HepG2 (cell line): ENCODE measurements around the gene MAJIN. TPM values are rescaled to one million over a fixed set of nuclear protein-coding genes. Genes with fewer than 3 reads are reported as not detected.
A peak's percentile ranks its signal among the peaks of the same experiment; 100 is the strongest.

Experiments
- ASH2L ChIP-seq: fragments of 300-600, 200-600 bp; sonication (generic); IDR thresholded peaks from 2 replicates; pipeline ENCODE4 v1.7.0; 2017; ENCODE audit warnings: low read depth, mild to moderate bottlenecking, moderate library complexity, mixed read lengths, low read length; ENCODE audit not compliant: insufficient read length
- BRD4 ChIP-seq: sonication (generic); formaldehyde crosslinking; IDR thresholded peaks from 2 replicates; pipeline ENCODE4 v1.4.0; 2020; ENCODE audit warnings: missing genetic modification reagents
- EHMT2 ChIP-seq: fragments of 200-600 bp; sonication (generic); IDR thresholded peaks from 2 replicates; pipeline ENCODE4 v1.7.0; 2017; ENCODE audit warnings: antibody characterized with exemption, low read depth, low read length, borderline replicate concordance
- HDAC2 ChIP-seq: sonication (generic); formaldehyde crosslinking; IDR thresholded peaks from 2 replicates; pipeline ENCODE4 v1.4.0; 2020; ENCODE audit warnings: missing genetic modification reagents
- HOXA9 ChIP-seq: sonication (generic); formaldehyde crosslinking; IDR thresholded peaks from 2 replicates; pipeline ENCODE4 v1.8.1; 2022; ENCODE audit warnings: missing genetic modification reagents, mild to moderate bottlenecking, moderate library complexity, borderline replicate concordance
- JUNB ChIP-seq: sonication (generic); formaldehyde crosslinking; IDR thresholded peaks from 2 replicates; pipeline ENCODE4 v1.8.0; 2022; ENCODE audit warnings: missing genetic modification reagents, mild to moderate bottlenecking, borderline replicate concordance
- KLF11 ChIP-seq: IDR thresholded peaks from 2 replicates; pipeline ENCODE4 v1.6.1; 2016; ENCODE audit warnings: missing compliant biosample characterization
- MAFF ChIP-seq: IDR thresholded peaks from 2 replicates; pipeline ENCODE4 v1.6.1; 2011; ENCODE audit warnings: low read depth, low read length, improper control_type of control experiment
- MED1 ChIP-seq: sonication (generic); formaldehyde crosslinking; IDR thresholded peaks from 2 replicates; pipeline ENCODE4 v1.4.0; 2020; ENCODE audit warnings: missing genetic modification reagents
- MYNN ChIP-seq: sonication (generic); formaldehyde crosslinking; IDR thresholded peaks from 2 replicates; pipeline ENCODE4 v1.4.0; 2020; ENCODE audit warnings: mild to moderate bottlenecking, low read depth, missing genetic modification reagents
- SMAD1 ChIP-seq: sonication (generic); formaldehyde crosslinking; IDR thresholded peaks from 2 replicates; pipeline ENCODE4 v1.4.0; 2020; ENCODE audit warnings: missing genetic modification reagents, low read depth, mild to moderate bottlenecking, borderline replicate concordance
- ZFP62 ChIP-seq: sonication (generic); formaldehyde crosslinking; IDR thresholded peaks from 2 replicates; pipeline ENCODE4 v1.4.0; 2020; ENCODE audit warnings: missing genetic modification reagents
- ZFYVE20 ChIP-seq: sonication (generic); formaldehyde crosslinking; IDR thresholded peaks from 2 replicates; pipeline ENCODE4 v1.8.0; 2023; ENCODE audit warnings: low read depth, mild to moderate bottlenecking, moderate library complexity, missing genetic modification reagents, borderline replicate concordance
- ZNF264 ChIP-seq: sonication (generic); formaldehyde crosslinking; IDR thresholded peaks from 2 replicates; pipeline ENCODE4 v1.4.0; 2020; ENCODE audit warnings: missing genetic modification reagents
- ZNF350 ChIP-seq: sonication (generic); formaldehyde crosslinking; IDR thresholded peaks from 2 replicates; pipeline ENCODE4 v1.4.0; 2020; ENCODE audit warnings: mild to moderate bottlenecking, low read depth, missing genetic modification reagents, borderline replicate concordance
- ZNF513 ChIP-seq: sonication (generic); formaldehyde crosslinking; conservative IDR thresholded peaks from 2 replicates; pipeline ENCODE4 v1.5.0; 2020; ENCODE audit warnings: missing genetic modification reagents
- ZNF781 ChIP-seq: sonication (generic); formaldehyde crosslinking; IDR thresholded peaks from 2 replicates; pipeline ENCODE4 v1.5.1; 2020; ENCODE audit warnings: borderline replicate concordance, mild to moderate bottlenecking, missing genetic modification reagents; ENCODE audit errors: not compliant biosample characterization
- ZNF790 ChIP-seq: sonication (generic); formaldehyde crosslinking; IDR thresholded peaks from 2 replicates; pipeline ENCODE4 v1.8.0; 2022; ENCODE audit warnings: missing genetic modification reagents, mild to moderate bottlenecking, borderline replicate concordance
- ZZZ3 ChIP-seq: sonication (generic); formaldehyde crosslinking; IDR thresholded peaks from 2 replicates; pipeline ENCODE4 v1.4.0; 2020; ENCODE audit warnings: missing genetic modification reagents, mild to moderate bottlenecking, borderline replicate concordance
- polyA plus RNA-seq, 8 experiments: library from polyadenylated mRNA; depleted of rRNA in 3 of 8; stranded (reverse) in 7 of 8; unstranded in 1 of 8; fragments of >200 nt; fragmentation: Illumina TruSeq in 4 of 8; extraction: Trizol in 4 of 8; gene quantifications; 2 replicates each; pipeline versions ENCODE4 v1.2.1 to v1.2.3, GENCODE V29; 2011 to 2016; ENCODE audit warnings: low read depth in 4 of 8, missing spikeins in 1 of 8, mixed read lengths in 1 of 8; ENCODE audit not compliant: insufficient read depth in 1 of 8
- total RNA-seq, 5 experiments: library from RNA; depleted of rRNA; stranded (reverse); fragments of >200 nt; fragmentation: Illumina TruSeq; extraction: Trizol; gene quantifications; 2 replicates each; pipeline ENCODE4 v1.2.3, GENCODE V29; 2016; ENCODE audit warnings: low read depth in 1 of 5
- TF ChIP-seq, protein P1 (sequence below): sonication (generic); formaldehyde crosslinking; IDR thresholded peaks from 2 replicates; pipeline ENCODE4 v1.5.1; 2020; ENCODE audit warnings: missing genetic modification reagents, mild to moderate bottlenecking, borderline replicate concordance
- TF ChIP-seq, protein P2 (sequence below): sonication (generic); formaldehyde crosslinking; IDR thresholded peaks from 2 replicates; pipeline ENCODE4 v1.5.0; 2020; ENCODE audit warnings: mild to moderate bottlenecking, missing genetic modification reagents, moderate library complexity
- TF ChIP-seq, protein P3 (sequence below): sonication (generic); formaldehyde crosslinking; IDR thresholded peaks from 2 replicates; pipeline ENCODE4 v1.8.1; 2023; ENCODE audit warnings: mild to moderate bottlenecking, inconsistent platforms, moderate library complexity, missing genetic modification reagents, borderline replicate concordance

Gene MAJIN
- total and polyA plus RNA-seq, 2 of the 13 experiments (the other 11 are each of a cell fraction or from before 2014, with no cell fraction given): not detected

- TF ChIP-seq ASH2L (peak; percentile 62), JUNB (CRISPR knock-in tag) (no peak), ZFP62 (no peak), KLF11 (CRISPR knock-in tag) (no peak), EHMT2 (no peak), ZNF350 (peak; percentile 9; the same call in 1 of the 2 replicates), HOXA9 (CRISPR knock-in tag) (no peak; the same call in 1 of the 2 replicates), ZNF790 (0 out of 2 replicates have a peak, but pooled peaks have one; percentile 7), MAFF (no peak), ZNF513 (no peak), ZFYVE20 (CRISPR knock-in tag) (0 out of 2 replicates have a peak, but pooled peaks have one; percentile 59), ZZZ3 (CRISPR knock-in tag) (no peak; the same call in 1 of the 2 replicates), MYNN (CRISPR knock-in tag) (no peak), MED1 (CRISPR knock-in tag) (peak; percentile 64), SMAD1 (CRISPR knock-in tag) (no peak; the same call in 1 of the 2 replicates), ZNF781 (peak; percentile 82), BRD4 (peak; percentile 55), ZNF264 (CRISPR knock-in tag) (no peak), HDAC2 (no peak)
- TF ChIP-seq, protein P1, sequence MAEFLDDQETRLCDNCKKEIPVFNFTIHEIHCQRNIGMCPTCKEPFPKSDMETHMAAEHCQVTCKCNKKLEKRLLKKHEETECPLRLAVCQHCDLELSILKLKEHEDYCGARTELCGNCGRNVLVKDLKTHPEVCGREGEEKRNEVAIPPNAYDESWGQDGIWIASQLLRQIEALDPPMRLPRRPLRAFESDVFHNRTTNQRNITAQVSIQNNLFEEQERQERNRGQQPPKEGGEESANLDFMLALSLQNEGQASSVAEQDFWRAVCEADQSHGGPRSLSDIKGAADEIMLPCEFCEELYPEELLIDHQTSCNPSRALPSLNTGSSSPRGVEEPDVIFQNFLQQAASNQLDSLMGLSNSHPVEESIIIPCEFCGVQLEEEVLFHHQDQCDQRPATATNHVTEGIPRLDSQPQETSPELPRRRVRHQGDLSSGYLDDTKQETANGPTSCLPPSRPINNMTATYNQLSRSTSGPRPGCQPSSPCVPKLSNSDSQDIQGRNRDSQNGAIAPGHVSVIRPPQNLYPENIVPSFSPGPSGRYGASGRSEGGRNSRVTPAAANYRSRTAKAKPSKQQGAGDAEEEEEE (CRISPR knock-in tag): no peak
- TF ChIP-seq, protein P2, sequence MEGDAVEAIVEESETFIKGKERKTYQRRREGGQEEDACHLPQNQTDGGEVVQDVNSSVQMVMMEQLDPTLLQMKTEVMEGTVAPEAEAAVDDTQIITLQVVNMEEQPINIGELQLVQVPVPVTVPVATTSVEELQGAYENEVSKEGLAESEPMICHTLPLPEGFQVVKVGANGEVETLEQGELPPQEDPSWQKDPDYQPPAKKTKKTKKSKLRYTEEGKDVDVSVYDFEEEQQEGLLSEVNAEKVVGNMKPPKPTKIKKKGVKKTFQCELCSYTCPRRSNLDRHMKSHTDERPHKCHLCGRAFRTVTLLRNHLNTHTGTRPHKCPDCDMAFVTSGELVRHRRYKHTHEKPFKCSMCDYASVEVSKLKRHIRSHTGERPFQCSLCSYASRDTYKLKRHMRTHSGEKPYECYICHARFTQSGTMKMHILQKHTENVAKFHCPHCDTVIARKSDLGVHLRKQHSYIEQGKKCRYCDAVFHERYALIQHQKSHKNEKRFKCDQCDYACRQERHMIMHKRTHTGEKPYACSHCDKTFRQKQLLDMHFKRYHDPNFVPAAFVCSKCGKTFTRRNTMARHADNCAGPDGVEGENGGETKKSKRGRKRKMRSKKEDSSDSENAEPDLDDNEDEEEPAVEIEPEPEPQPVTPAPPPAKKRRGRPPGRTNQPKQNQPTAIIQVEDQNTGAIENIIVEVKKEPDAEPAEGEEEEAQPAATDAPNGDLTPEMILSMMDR: peak; percentile 69
- TF ChIP-seq, protein P3, sequence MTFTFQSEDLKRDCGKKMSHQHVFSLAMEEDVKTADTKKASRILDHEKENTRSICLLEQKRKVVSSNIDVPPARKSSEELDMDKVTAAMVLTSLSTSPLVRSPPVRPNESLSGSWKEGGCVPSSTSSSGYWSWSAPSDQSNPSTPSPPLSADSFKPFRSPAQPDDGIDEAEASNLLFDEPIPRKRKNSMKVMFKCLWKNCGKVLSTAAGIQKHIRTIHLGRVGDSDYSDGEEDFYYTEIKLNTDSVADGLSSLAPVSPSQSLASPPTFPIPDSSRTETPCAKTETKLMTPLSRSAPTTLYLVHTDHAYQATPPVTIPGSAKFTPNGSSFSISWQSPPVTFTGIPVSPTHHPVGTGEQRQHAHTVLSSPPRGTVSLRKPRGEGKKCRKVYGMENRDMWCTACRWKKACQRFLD (CRISPR knock-in tag): peak; percentile 67; the same call in 1 of the 2 replicates
Measured at GRCh38 chr11:65013888-65014725, 42.2 kb upstream of the MAJIN start, which contains the start of gene ARL2 (continued).
